T-helper 1 cell treated with Interleukin-12 subunit alpha and Interleukin-12 subunit beta and Interleukin-4 antibody, amounts not matched to agents 30 μg/mL and 1 μg/mL, for 36 hours (primary cell): ENCODE data around the gene PHOSPHO2.

ENCODE experiments used
- H3K27ac Mint-ChIP-seq: one replicate; pipeline ENCODE4 v1.8.0; 2021; ENCODE audit warnings: mild to moderate bottlenecking, mixed read lengths
- H3K27me3 Mint-ChIP-seq: one replicate; pipeline ENCODE4 v1.8.0; 2021; ENCODE audit warnings: low read depth, mixed read lengths
- H3K36me3 Mint-ChIP-seq: one replicate; pipeline ENCODE4 v1.8.0; 2021; ENCODE audit warnings: low read depth, mixed read lengths
- H3K4me1 Mint-ChIP-seq: one replicate; pipeline ENCODE4 v1.8.0; 2021; ENCODE audit warnings: low read depth, mixed read lengths
- H3K4me3 Mint-ChIP-seq: one replicate; pipeline ENCODE4 v1.8.0; 2021; ENCODE audit warnings: mild to moderate bottlenecking, moderate library complexity, mixed read lengths
- H3K9me3 Mint-ChIP-seq: one replicate; pipeline ENCODE4 v1.8.0; 2021; ENCODE audit warnings: mixed read lengths

The PHOSPHO2 gene

GRCh38 chr2:169694113-169694893, at the start of gene PHOSPHO2, which contains the start of gene CFAP210:
PHOSPHO2 (plus strand) TSS chr2:169694469; CDS start chr2:169700972, 6,503 bp downstream.
CFAP210 (minus strand) TSS chr2:169694405; CDS start chr2:169694327, 78 bp downstream.
- H3K27me3 Mint-ChIP-seq, result peaks cover 27% of the 10 kb centered on the region
- peaks cover 2% of the 10 kb centered on the region for H3K36me3 Mint-ChIP-seq
- peaks cover 13% of the 10 kb centered on the region for H3K4me1 Mint-ChIP-seq
- H3K9me3 Mint-ChIP-seq, result peaks cover 16% of the 10 kb centered on the region
- H3K4me3 Mint-ChIP-seq, result peak within 1 kb of the TSS; percentile 87
- peak within 1 kb of the TSS; percentile 91 for H3K27ac Mint-ChIP-seq

GRCh38 chr2:169647496-169647895, 46.8 kb upstream of the PHOSPHO2 start:
- Mint-ChIP-seq H3K36me3 (no peaks in the 10 kb centered on the region), H3K27me3 (peaks cover 8% of the 10 kb centered on the region), H3K4me1 (no peaks in the 10 kb centered on the region), H3K9me3 (no peaks in the 10 kb centered on the region), H3K4me3 (no peak overlapping the region), H3K27ac (no peak overlapping the region)

DNA sequence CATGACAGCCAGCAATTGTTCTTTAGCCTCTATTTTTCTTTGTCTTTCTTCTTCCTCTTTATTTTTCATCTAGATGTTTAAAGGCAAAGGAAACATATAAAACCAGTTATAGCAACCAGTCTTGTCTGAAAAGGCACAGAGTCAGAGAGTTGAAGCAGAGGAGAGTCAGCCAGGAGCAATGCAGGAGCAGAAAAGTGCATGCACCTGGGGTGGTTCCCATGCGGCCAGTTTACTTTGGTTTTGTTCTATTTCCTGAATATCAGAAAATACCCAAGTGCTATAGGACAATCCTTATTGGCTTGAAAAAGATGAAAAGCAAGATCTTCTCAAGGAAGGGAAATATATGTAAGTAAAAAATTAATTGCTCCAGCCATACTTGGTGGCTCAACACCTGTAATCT, 45.0 kb upstream of the PHOSPHO2 start:
- no peaks in the 10 kb centered on the region for H3K4me1 Mint-ChIP-seq
- H3K36me3 Mint-ChIP-seq, result no peaks in the 10 kb centered on the region
- H3K4me3 Mint-ChIP-seq, result no peak overlapping the region
- H3K9me3 Mint-ChIP-seq, result no peaks in the 10 kb centered on the region
- H3K27me3 Mint-ChIP-seq, result peaks cover 18% of the 10 kb centered on the region
- no peak overlapping the region for H3K27ac Mint-ChIP-seq

DNA sequence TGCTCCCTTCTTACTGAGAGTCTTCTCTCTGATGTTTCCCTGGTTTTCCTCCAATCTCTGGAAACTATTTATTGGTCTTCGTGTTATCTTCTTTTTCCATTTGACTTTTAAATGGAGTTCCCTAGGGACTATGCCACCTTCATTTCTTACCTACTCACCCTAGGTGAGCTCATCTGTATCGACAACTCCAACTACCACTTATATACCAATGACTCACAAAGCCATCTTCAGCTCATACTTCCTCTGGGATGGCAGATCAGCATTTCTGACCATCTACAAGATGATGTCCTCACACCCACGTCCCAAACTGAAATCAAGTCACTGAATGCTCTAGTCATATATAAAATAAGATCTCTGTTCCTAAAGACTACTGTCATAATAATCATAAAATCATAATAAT, 40.6 kb upstream of the PHOSPHO2 start:
- no peaks in the 10 kb centered on the region for H3K4me1 Mint-ChIP-seq
- no peaks in the 10 kb centered on the region for H3K36me3 Mint-ChIP-seq
- H3K27me3 Mint-ChIP-seq, result peaks cover 30% of the 10 kb centered on the region

GRCh38 chr2:169656164-169656563, 38.1 kb upstream of the PHOSPHO2 start:
- Mint-ChIP-seq H3K4me3 (no peak overlapping the region), H3K9me3 (no peaks in the 10 kb centered on the region)

More for the DNA sequence above, 40.6 kb upstream of the PHOSPHO2 start:
- Mint-ChIP-seq H3K9me3 (no peaks in the 10 kb centered on the region), H3K4me3 (no peak overlapping the region), H3K27ac (no peak overlapping the region)

GRCh38 chr2:169658877-169659276, 35.4 kb upstream of the PHOSPHO2 start:
- Mint-ChIP-seq H3K36me3 (no peaks in the 10 kb centered on the region), H3K4me1 (no peaks in the 10 kb centered on the region), H3K4me3 (no peak overlapping the region), H3K27me3 (peaks cover 21% of the 10 kb centered on the region), H3K27ac (no peak overlapping the region), H3K9me3 (no peaks in the 10 kb centered on the region)

More at GRCh38 chr2:169656164-169656563, 38.1 kb upstream of the PHOSPHO2 start:
- Mint-ChIP-seq H3K27ac (no peak overlapping the region), H3K36me3 (no peaks in the 10 kb centered on the region), H3K27me3 (peaks cover 23% of the 10 kb centered on the region), H3K4me1 (no peaks in the 10 kb centered on the region)

GRCh38 chr2:169659320-169659719, 34.9 kb upstream of the PHOSPHO2 start:
- Mint-ChIP-seq H3K4me1 (no peaks in the 10 kb centered on the region), H3K9me3 (no peaks in the 10 kb centered on the region), H3K4me3 (no peak overlapping the region), H3K36me3 (no peaks in the 10 kb centered on the region), H3K27me3 (peaks cover 18% of the 10 kb centered on the region), H3K27ac (no peak overlapping the region)

DNA sequence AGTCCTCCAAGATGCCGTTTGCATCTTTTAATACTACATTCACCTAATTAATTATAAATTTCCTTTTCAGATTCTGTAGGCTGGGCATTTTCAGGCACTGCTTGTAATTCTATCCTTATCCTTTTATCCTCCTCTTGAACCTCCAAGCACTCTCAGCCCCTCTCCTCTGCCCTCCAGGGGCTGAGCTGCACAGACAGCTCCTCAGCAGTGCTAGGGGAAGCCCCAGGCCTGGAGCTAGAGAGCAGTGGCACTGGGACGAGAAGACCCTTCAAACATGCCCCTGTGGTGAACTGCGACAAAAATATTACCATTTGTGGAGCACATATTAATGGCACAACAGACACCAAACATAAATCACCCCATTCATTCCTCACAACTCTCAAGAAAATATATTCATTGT, 33.0 kb upstream of the PHOSPHO2 start:
- H3K4me3 Mint-ChIP-seq, result no peak overlapping the region
- peaks cover 9% of the 10 kb centered on the region for H3K27me3 Mint-ChIP-seq
- no peaks in the 10 kb centered on the region for H3K36me3 Mint-ChIP-seq
- H3K27ac Mint-ChIP-seq, result no peak overlapping the region
- no peaks in the 10 kb centered on the region for H3K9me3 Mint-ChIP-seq
- peaks cover 3% of the 10 kb centered on the region for H3K4me1 Mint-ChIP-seq

GRCh38 chr2:169662744-169663143, 31.5 kb upstream of the PHOSPHO2 start:
- peaks cover 3% of the 10 kb centered on the region for H3K4me1 Mint-ChIP-seq
- H3K27ac Mint-ChIP-seq, result no peak overlapping the region
- H3K9me3 Mint-ChIP-seq, result no peaks in the 10 kb centered on the region
- H3K27me3 Mint-ChIP-seq, result peaks cover 7% of the 10 kb centered on the region
- no peaks in the 10 kb centered on the region for H3K36me3 Mint-ChIP-seq
- no peak overlapping the region for H3K4me3 Mint-ChIP-seq

- H3K9me3 Mint-ChIP-seq, result no peaks in the 10 kb centered on the region
Observed at GRCh38 chr2:169663247-169663646, 31.0 kb upstream of the PHOSPHO2 start.

GRCh38 chr2:169664600-169664977, 29.7 kb upstream of the PHOSPHO2 start:
- no peak overlapping the region for H3K4me3 Mint-ChIP-seq

More at GRCh38 chr2:169663247-169663646, 31.0 kb upstream of the PHOSPHO2 start:
- Mint-ChIP-seq H3K27ac (no peak overlapping the region), H3K27me3 (peaks cover 7% of the 10 kb centered on the region), H3K4me3 (no peak overlapping the region), H3K4me1 (peaks cover 3% of the 10 kb centered on the region), H3K36me3 (no peaks in the 10 kb centered on the region)

DNA sequence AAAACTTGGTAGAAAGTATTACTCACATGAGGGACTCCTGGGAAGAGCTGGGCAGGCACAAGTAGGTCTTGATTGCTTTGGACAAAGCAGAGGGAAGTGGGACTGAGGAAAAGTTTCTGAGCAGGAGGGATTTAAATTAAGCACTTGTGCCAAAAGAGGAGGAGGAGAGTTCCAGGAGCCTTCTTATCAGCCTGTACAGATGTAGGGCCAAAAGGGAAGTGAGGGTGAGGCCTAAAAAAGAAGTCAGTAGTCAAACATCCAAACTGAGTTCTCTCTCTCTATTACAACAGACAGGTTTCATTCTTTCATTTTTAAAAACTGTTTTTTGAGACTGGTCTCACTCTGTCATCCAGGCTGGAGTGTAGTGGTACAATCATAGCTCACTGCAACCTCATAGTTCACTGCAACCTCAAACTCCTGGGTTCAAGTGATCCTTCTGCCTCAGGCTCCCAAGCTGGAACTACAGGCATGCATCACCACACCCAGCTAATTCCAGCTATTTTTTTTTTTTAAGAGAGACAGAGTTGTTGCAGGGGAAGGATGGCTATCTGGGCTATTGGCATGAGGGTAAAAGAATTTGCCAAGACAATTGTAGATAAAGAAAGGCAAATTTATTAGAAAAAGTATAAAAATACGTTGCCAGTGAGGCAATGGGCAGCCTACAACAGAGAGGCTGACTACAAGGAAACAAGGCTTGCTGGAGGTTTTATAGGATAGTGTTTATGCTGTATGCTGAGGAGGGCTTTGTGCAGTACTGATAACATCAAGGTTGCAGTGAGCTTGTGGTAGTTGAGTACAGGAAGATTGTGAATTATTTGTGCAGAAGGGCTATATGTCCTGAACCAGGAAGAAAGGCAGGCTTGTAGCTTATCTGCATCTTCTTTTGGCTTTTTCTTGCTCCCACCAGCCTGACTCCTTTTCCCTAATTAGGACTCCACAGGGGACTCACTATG, 29.0 kb upstream of the PHOSPHO2 start:
- H3K27me3 Mint-ChIP-seq, result peaks cover 7% of the 10 kb centered on the region
- no peak overlapping the region for H3K27ac Mint-ChIP-seq
- H3K4me1 Mint-ChIP-seq, result peaks cover 3% of the 10 kb centered on the region
- no peaks in the 10 kb centered on the region for H3K36me3 Mint-ChIP-seq
- no peak overlapping the region for H3K4me3 Mint-ChIP-seq
- no peaks in the 10 kb centered on the region for H3K9me3 Mint-ChIP-seq

More at GRCh38 chr2:169664600-169664977, 29.7 kb upstream of the PHOSPHO2 start:
- H3K27me3 Mint-ChIP-seq, result peaks cover 7% of the 10 kb centered on the region
- H3K36me3 Mint-ChIP-seq, result no peaks in the 10 kb centered on the region
- peaks cover 3% of the 10 kb centered on the region for H3K4me1 Mint-ChIP-seq
- no peaks in the 10 kb centered on the region for H3K9me3 Mint-ChIP-seq
- H3K27ac Mint-ChIP-seq, result no peak overlapping the region

DNA sequence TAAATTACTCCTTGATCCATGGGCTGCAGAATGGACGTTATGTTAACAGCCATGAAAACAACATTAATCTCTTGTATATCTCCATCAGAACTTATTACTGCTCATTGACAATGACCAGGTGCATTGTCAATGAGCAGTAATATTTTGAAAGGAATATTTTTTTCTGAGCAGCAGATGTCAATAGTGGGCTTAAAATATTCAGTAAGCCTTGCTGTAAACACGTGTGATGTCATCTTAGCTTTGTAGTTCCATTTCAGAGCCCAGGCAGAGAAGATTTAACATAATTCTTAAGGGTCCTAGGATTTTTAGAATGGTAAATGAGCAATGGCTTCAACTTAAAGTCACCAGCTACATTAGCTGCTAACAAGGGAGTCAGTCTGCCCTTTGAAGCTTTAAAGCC, 26.7 kb upstream of the PHOSPHO2 start:
- H3K9me3 Mint-ChIP-seq, result no peaks in the 10 kb centered on the region
- H3K27ac Mint-ChIP-seq, result no peak overlapping the region
- H3K4me3 Mint-ChIP-seq, result no peak overlapping the region
- no peaks in the 10 kb centered on the region for H3K36me3 Mint-ChIP-seq
- H3K27me3 Mint-ChIP-seq, result peaks cover 3% of the 10 kb centered on the region
- H3K4me1 Mint-ChIP-seq, result peaks cover 3% of the 10 kb centered on the region

DNA sequence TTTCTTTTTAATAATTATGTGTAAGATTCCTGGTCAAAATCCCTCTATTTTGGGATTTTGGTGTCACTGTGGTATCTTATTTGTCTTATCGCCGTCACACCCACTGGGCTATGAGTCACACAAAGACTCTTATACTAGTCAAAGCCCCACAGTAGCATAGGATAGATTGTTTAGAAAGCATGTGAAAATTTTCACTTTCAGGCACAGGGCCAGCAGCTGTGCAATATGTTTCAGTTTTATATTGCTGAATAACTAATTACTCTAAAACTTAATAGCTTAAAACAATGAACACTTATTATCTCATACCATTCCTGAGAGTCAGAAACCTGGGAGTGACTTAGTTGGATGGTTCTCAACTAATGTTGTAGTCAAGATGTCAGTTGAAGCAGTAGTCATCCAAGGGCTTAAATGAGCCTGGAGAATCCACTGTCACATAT, 24.0 kb upstream of the PHOSPHO2 start:
- no peaks in the 10 kb centered on the region for H3K4me1 Mint-ChIP-seq
- no peaks in the 10 kb centered on the region for H3K36me3 Mint-ChIP-seq

More for the DNA sequence above, 24.0 kb upstream of the PHOSPHO2 start:
- Mint-ChIP-seq H3K27me3 (no peaks in the 10 kb centered on the region), H3K4me3 (no peak overlapping the region), H3K9me3 (no peaks in the 10 kb centered on the region), H3K27ac (no peak overlapping the region)
